GM12878 (cell line): ENCODE data around the gene CCT8L2. TPM values are rescaled to one million over a fixed set of nuclear protein-coding genes. Genes with fewer than 3 reads are reported as not detected.

Experiments used
- ATAC-seq: fragments of 200-7000 bp; cut with Tn5 transposase; 3 replicates; pipeline ENCODE4 v1.9.1; 2020; ENCODE audit warnings: mild to moderate bottlenecking, moderate library complexity
- BruUV-seq: library from RNA; stranded (reverse); fragments of 400-500 nt; replicated peaks from 2 replicates; lab custom pipeline; 2021; lab: Mats Ljungman, UMichigan
- CTCF ChIA-PET: fragments of 300-600 bp; sonication (Branson Sonifier 250); formaldehyde crosslinking; extraction: SDS; loops from one replicate; lab custom pipeline; 2021; ENCODE audit warnings: inconsistent platforms; lab: Yijun Ruan, JAX
- POLR2A ChIA-PET: fragments of 350-600 bp; formaldehyde crosslinking; extraction: SDS; loops from one replicate; lab custom pipeline; 2021; ENCODE audit warnings: inconsistent platforms; lab: Charles Lee
- RAD21 ChIA-PET: fragments of 300-600 bp; sonication (Branson Sonifier 250); formaldehyde crosslinking; loops from one replicate; lab custom pipeline; 2023; ENCODE audit warnings: antibody characterized with exemption; ENCODE audit not compliant: unreplicated experiment; lab: Charles Lee
- SMC1A ChIA-PET: fragments of 300-600 bp; sonication (Branson Sonifier 250); formaldehyde crosslinking; loops from one replicate; lab custom pipeline; 2023; ENCODE audit not compliant: unreplicated experiment, uncharacterized antibody; lab: Charles Lee
- DNase-seq: peaks from one replicate; pipeline ENCODE4 v3.0.0-alpha.2; 2011; ENCODE audit warnings: low read depth, low spot score
- FAIRE-seq: peaks from 3 replicates; lab custom pipeline; 2011; peaks lifted over from hg19 to GRCh38; lab: Jason Lieb, UNC
- H2AFZ ChIP-seq: 2 replicates; pipeline ENCODE4 v1.6.0; 2011; ENCODE audit warnings: low read depth, low read length, control low read depth; ENCODE audit not compliant: control insufficient read depth
- H3K27ac ChIP-seq: 2 replicates; pipeline ENCODE4 v1.5.1; 2011; ENCODE audit warnings: control low read depth; ENCODE audit not compliant: control insufficient read depth, insufficient read depth
- H3K27me3 ChIP-seq, 2 experiments: replicated peaks in 1 of 2; 2 replicates each; pipeline versions ENCODE4 v1.6.0 to v1.6.1; 2011; ENCODE audit warnings: low read length in 1 of 2; ENCODE audit not compliant: control insufficient read depth in 2 of 2, insufficient read depth in 2 of 2
- H3K36me3 ChIP-seq, 2 experiments: 2 replicates each; pipeline ENCODE4 v1.5.1; 2011; ENCODE audit warnings: low read length in 1 of 2; ENCODE audit not compliant: control insufficient read depth in 2 of 2, insufficient read depth in 2 of 2
- H3K4me1 ChIP-seq: 2 replicates; pipeline ENCODE4 v1.6.1; 2011; ENCODE audit warnings: mild to moderate bottlenecking, low read length, moderate library complexity, mixed read lengths; ENCODE audit not compliant: control insufficient read depth, insufficient read depth
- H3K4me2 ChIP-seq: 2 replicates; pipeline ENCODE4 v1.6.0; 2011; ENCODE audit warnings: control low read depth; ENCODE audit not compliant: control insufficient read depth, insufficient read depth
- H3K4me3 ChIP-seq: fragments of 200-600 bp; sonication (generic); 2 replicates; pipeline ENCODE4 v1.5.1; 2016
- H3K79me2 ChIP-seq: 2 replicates; pipeline ENCODE4 v1.6.0; 2011; ENCODE audit warnings: low read length; ENCODE audit not compliant: control insufficient read depth, insufficient read depth
- H3K9ac ChIP-seq: 2 replicates; pipeline ENCODE4 v1.8.0; 2011; ENCODE audit warnings: low read length, control low read depth, mixed read lengths; ENCODE audit not compliant: control insufficient read depth, insufficient read depth
- H3K9me3 ChIP-seq: replicated peaks from 3 replicates; pipeline ENCODE4 v1.5.1; 2011; ENCODE audit warnings: mild to moderate bottlenecking, low read length; ENCODE audit not compliant: control insufficient read depth, insufficient read depth
- H4K20me1 ChIP-seq: 2 replicates; pipeline ENCODE4 v1.6.0; 2011; ENCODE audit not compliant: control insufficient read depth, insufficient read depth
- BMI1 ChIP-seq: fragments of 450-650 bp; IDR thresholded peaks from 2 replicates; pipeline ENCODE4 v1.6.1; 2016; ENCODE audit warnings: mild to moderate bottlenecking, moderate library complexity, borderline replicate concordance
- CEBPZ ChIP-seq: fragments of 150-350 bp; IDR thresholded peaks from 2 replicates; pipeline ENCODE4 v1.6.1; 2016; ENCODE audit warnings: low read depth, low read length
- CHD2 ChIP-seq: IDR thresholded peaks from 2 replicates; pipeline ENCODE4 v1.6.1; 2011; ENCODE audit warnings: low read depth, low read length, improper control_type of control experiment, borderline replicate concordance
- CREB1 ChIP-seq: IDR thresholded peaks from 2 replicates; pipeline ENCODE4 v1.6.1; 2012; ENCODE audit warnings: low read depth, mild to moderate bottlenecking, inconsistent platforms
- E2F4 ChIP-seq: IDR thresholded peaks from 2 replicates; pipeline ENCODE4 v1.6.1; 2012; ENCODE audit warnings: low read depth, low read length, improper control_type of control experiment
- EGR1 ChIP-seq, 2 experiments: IDR thresholded peaks; 1 replicate in 1 of 2; 2 replicates in 1 of 2; pipeline ENCODE4 v1.6.1; 2011 to 2012; ENCODE audit warnings: low read depth in 2 of 2, low read length in 2 of 2, borderline replicate concordance in 1 of 2, mild to moderate bottlenecking in 1 of 2, moderate library complexity in 1 of 2
- HDAC2 ChIP-seq: fragments of 200-600 bp; sonication (generic); IDR thresholded peaks from 2 replicates; pipeline ENCODE4 v1.6.1; 2017
- KAT2A ChIP-seq: conservative IDR thresholded peaks from 2 replicates; pipeline ENCODE4 v1.6.1; 2011; ENCODE audit warnings: low read depth, low read length; ENCODE audit not compliant: control insufficient read depth
- NR2C1 ChIP-seq: fragments of 450-650 bp; IDR thresholded peaks from 2 replicates; pipeline ENCODE4 v1.6.1; 2017; ENCODE audit warnings: antibody characterized with exemption, mild to moderate bottlenecking, moderate library complexity
- PML ChIP-seq: IDR thresholded peaks from 2 replicates; pipeline ENCODE4 v1.6.1; 2012; ENCODE audit warnings: low read length, inconsistent platforms
- RUNX3 ChIP-seq: IDR thresholded peaks from 2 replicates; pipeline ENCODE4 v1.6.1; 2012; ENCODE audit warnings: low read length, inconsistent platforms
- SMAD5 ChIP-seq: IDR thresholded peaks from 2 replicates; pipeline ENCODE4 v1.6.1; 2016; ENCODE audit warnings: antibody characterized with exemption, low read depth
- SUPT20H ChIP-seq: IDR thresholded peaks from 2 replicates; pipeline ENCODE4 v1.6.1; 2011; ENCODE audit warnings: low read depth, mild to moderate bottlenecking, low read length, moderate library complexity, borderline replicate concordance; ENCODE audit not compliant: control insufficient read depth
- YY1 ChIP-seq: IDR thresholded peaks from 2 replicates; pipeline ENCODE4 v1.6.1; 2011; ENCODE audit warnings: low read depth, mild to moderate bottlenecking, low read length
- ZBED1 ChIP-seq: IDR thresholded peaks from 2 replicates; pipeline ENCODE4 v1.6.1; 2016; ENCODE audit warnings: borderline replicate concordance
- ZSCAN29 ChIP-seq: fragments of 450-650 bp; IDR thresholded peaks from 2 replicates; pipeline ENCODE4 v1.6.1; 2017; ENCODE audit warnings: mild to moderate bottlenecking, moderate library complexity
- ZZZ3 ChIP-seq: IDR thresholded peaks from 2 replicates; pipeline ENCODE4 v1.6.1; 2011; ENCODE audit warnings: low read depth; ENCODE audit not compliant: control insufficient read depth, insufficient read length
- WGBS: methylation state at CpG from one replicate; pipeline ENCODE4 v1.1.6; 2016; ENCODE audit warnings: low lambda C conversion rate; ENCODE audit not compliant: insufficient replicate concordance, insufficient coverage; ENCODE audit errors: missing lambda C conversion rate; 5-methylcytosine and 5-hydroxymethylcytosine counted together
- in situ Hi-C: fragments of 300-500 bp; cut with MboI; formaldehyde crosslinking; loops from 9 replicates; pipeline ENCODE4 v1.14.3; 2018; ENCODE audit warnings: mixed read lengths
- intact Hi-C: fragments of 100-400 bp; cut with micrococcal nuclease; formaldehyde crosslinking; loops from one replicate; pipeline ENCODE4 v1.14.2; 2022; ENCODE audit not compliant: unreplicated experiment
- polyA plus RNA-seq, 11 experiments: library from polyadenylated mRNA; depleted of rRNA in 4 of 11; unstranded in 6 of 11; stranded (reverse) in 5 of 11; fragments of >200 nt; fragmentation: Nextera tagmentation in 4 of 11; fragmentation: Illumina TruSeq in 1 of 11; extraction: Ambion mirVana in 4 of 11; extraction: Trizol in 1 of 11; gene quantifications; 1 replicate in 1 of 11; 2 replicates in 10 of 11; pipeline versions ENCODE4 v1.2.1 to v1.2.3, GENCODE V29; 2011 to 2016; ENCODE audit warnings: inconsistent platforms in 2 of 11, missing spikeins in 2 of 11, low read depth in 1 of 11
- total RNA-seq, 4 experiments: library from RNA; depleted of rRNA in 3 of 4; stranded (reverse); fragments of >200 nt in 3 of 4; fragmentation: Illumina TruSeq in 1 of 4; extraction: Trizol in 1 of 4; gene quantifications; 2 replicates each; pipeline versions ENCODE4 v1.2.1 to v1.2.3, GENCODE V29; 2013 to 2021
- TF ChIP-seq, protein P1 (sequence below): fragments of 450-650 bp; IDR thresholded peaks from 2 replicates; pipeline ENCODE4 v1.6.1; 2018; ENCODE audit warnings: borderline replicate concordance, mild to moderate bottlenecking; ENCODE audit not compliant: partially characterized antibody

CCT8L2 gene
- total and polyA plus RNA-seq, 10 of the 15 experiments (the other 5 are each of a cell fraction or from before 2014, with no cell fraction given), result not detected

- TF ChIP-seq CEBPZ (no peak), CHD2 (no peak), NR2C1 (no peak)
These were observed 5.6 kb downstream of the CCT8L2 start (continued) for GRCh38 chr22:16586991-16587390.

GRCh38 chr22:16586170-16586569 is 6.4 kb downstream of the CCT8L2 start:
- TF ChIP-seq RUNX3 (no peak), HDAC2 (no peak), BMI1 (no peak), SUPT20H (no peak), SMAD5 (no peak), YY1 (no peak), E2F4 (no peak), KAT2A (no peak), CREB1 (no peak), ZBED1 (no peak), EGR1 (IDR thresholded peaks at IDR 0.05; ENCODE audit: borderline replicate concordance in 1 of 2, low read depth in 2 of 2, low read length in 2 of 2) (no peak), PML (no peak), ZZZ3 (no peak), ZSCAN29 (no peak)
- TF ChIP-seq, protein P1, sequence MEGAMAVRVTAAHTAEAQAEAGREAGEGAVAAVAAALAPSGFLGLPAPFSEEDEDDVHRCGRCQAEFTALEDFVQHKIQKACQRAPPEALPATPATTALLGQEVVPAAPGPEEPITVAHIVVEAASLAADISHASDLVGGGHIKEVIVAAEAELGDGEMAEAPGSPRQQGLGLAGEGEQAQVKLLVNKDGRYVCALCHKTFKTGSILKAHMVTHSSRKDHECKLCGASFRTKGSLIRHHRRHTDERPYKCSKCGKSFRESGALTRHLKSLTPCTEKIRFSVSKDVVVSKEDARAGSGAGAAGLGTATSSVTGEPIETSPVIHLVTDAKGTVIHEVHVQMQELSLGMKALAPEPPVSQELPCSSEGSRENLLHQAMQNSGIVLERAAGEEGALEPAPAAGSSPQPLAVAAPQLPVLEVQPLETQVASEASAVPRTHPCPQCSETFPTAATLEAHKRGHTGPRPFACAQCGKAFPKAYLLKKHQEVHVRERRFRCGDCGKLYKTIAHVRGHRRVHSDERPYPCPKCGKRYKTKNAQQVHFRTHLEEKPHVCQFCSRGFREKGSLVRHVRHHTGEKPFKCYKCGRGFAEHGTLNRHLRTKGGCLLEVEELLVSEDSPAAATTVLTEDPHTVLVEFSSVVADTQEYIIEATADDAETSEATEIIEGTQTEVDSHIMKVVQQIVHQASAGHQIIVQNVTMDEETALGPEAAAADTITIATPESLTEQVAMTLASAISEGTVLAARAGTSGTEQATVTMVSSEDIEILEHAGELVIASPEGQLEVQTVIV, result no peak
- CTCF ChIA-PET, result no interaction called here
- H4K20me1 ChIP-seq, result no peaks in the 10 kb centered on the region
- H3K9me3 ChIP-seq, result no peaks in the 10 kb centered on the region; the same call in 2 of the 3 replicates
- no peak overlapping the region for H3K27ac ChIP-seq
- ATAC-seq (no peak), FAIRE-seq (no peak), DNase-seq (no peak)
- H3K4me2 ChIP-seq, result no peak overlapping the region
- no TSS peak for BruUV-seq
- intact Hi-C loops, result no loop called here
- no peak overlapping the region for H2AFZ ChIP-seq
- H3K9ac ChIP-seq, result no peak overlapping the region
- SMC1A ChIA-PET, result no interaction called here
- no peak overlapping the region for H3K4me3 ChIP-seq
- RAD21 ChIA-PET, result no interaction called here
- in situ Hi-C loops, result no loop called here
- POLR2A ChIA-PET, result no interaction called here
- 58% methylated on average over 2 of the region's 2 CpGs for WGBS
- no peaks in the 10 kb centered on the region for H3K27me3 ChIP-seq
- no peaks in the 10 kb centered on the region for H3K4me1 ChIP-seq
- H3K79me2 ChIP-seq, result no peaks in the 10 kb centered on the region
- no peaks in the 10 kb centered on the region for H3K36me3 ChIP-seq
